ENCODE results near the gene SBNO1. TPM values are rescaled to one million over a fixed set of nuclear protein-coding genes. Genes with fewer than 3 reads are reported as not detected.
"Not testable (repeated sequence)": the region's sequence is repeated elsewhere in the genome, so short reads cannot be mapped to it uniquely, and the experiment has no call there.

SBNO1 gene
- polyA plus RNA-seq, 4 donors = 19.3 to 31.1 (median 30.0) TPM

GRCh38 chr12:123356159-123356670 lies 8.4 kb downstream of the SBNO1 start:
- no peak for DNase-seq (ENCODE audit: low read depth in 4 of 4, low spot score in 3 of 4)

- DNase-seq (ENCODE audit: low read depth in 4 of 4, low spot score in 3 of 4) = no peak
Observed at GRCh38 chr12:123354600-123354999, 10.0 kb downstream of the SBNO1 start.

GRCh38 chr12:123351349-123351748 lies 13.3 kb downstream of the SBNO1 start:
- no peak for DNase-seq (ENCODE audit: low read depth in 4 of 4, low spot score in 3 of 4)

- no peak for DNase-seq (ENCODE audit: low read depth in 4 of 4, low spot score in 3 of 4)
Observed at GRCh38 chr12:123346946-123347345, 17.7 kb downstream of the SBNO1 start.

- DNase-seq (ENCODE audit: low read depth in 4 of 4, low spot score in 3 of 4) = no peak
Observed at GRCh38 chr12:123344086-123344485, 20.6 kb downstream of the SBNO1 start.

GRCh38 chr12:123337070-123337469 lies 27.6 kb downstream of the SBNO1 start:
- DNase-seq (ENCODE audit: low read depth in 4 of 4, low spot score in 3 of 4) = no peak

GRCh38 chr12:123336530-123336929 lies 28.1 kb downstream of the SBNO1 start:
- no peak for DNase-seq (ENCODE audit: low read depth in 4 of 4, low spot score in 3 of 4)

GRCh38 chr12:123335490-123335889 lies 29.2 kb downstream of the SBNO1 start:
- DNase-seq (ENCODE audit: low read depth in 4 of 4, low spot score in 3 of 4) = no peak

GRCh38 chr12:123329799-123330198 lies 34.8 kb downstream of the SBNO1 start:
- DNase-seq (ENCODE audit: low read depth in 4 of 4, low spot score in 3 of 4) = no peak

- no peak for DNase-seq (ENCODE audit: low read depth in 4 of 4, low spot score in 3 of 4)
Observed at GRCh38 chr12:123319826-123320225, 44.8 kb downstream of the SBNO1 start.

GRCh38 chr12:123319273-123319672 lies 45.4 kb downstream of the SBNO1 start:
- DNase-seq (ENCODE audit: low read depth in 4 of 4, low spot score in 3 of 4) = no peak

- not testable (repeated sequence) for DNase-seq (ENCODE audit: low read depth in 4 of 4, low spot score in 3 of 4)
Observed at GRCh38 chr12:123313046-123313445, 51.6 kb downstream of the SBNO1 start.

GRCh38 chr12:123306200-123306599 lies 58.4 kb downstream of the SBNO1 start:
- DNase-seq (ENCODE audit: low read depth in 4 of 4, low spot score in 3 of 4) = no peak

GRCh38 chr12:123305136-123305535 lies 59.5 kb downstream of the SBNO1 start:
- DNase-seq (ENCODE audit: low read depth in 4 of 4, low spot score in 3 of 4) = no peak

GRCh38 chr12:123293178-123293760 lies 71.4 kb downstream of the SBNO1 start:
- no peak for DNase-seq (ENCODE audit: low read depth in 4 of 4, low spot score in 3 of 4)

- DNase-seq (ENCODE audit: low read depth in 4 of 4, low spot score in 3 of 4) = no peak
Observed at GRCh38 chr12:123289911-123290310, 74.7 kb downstream of the SBNO1 start.

GRCh38 chr12:123288751-123289346 lies 75.8 kb downstream of the SBNO1 start:
- DNase-seq (ENCODE audit: low read depth in 4 of 4, low spot score in 3 of 4) = no peak

GRCh38 chr12:123286652-123287373 lies 77.8 kb downstream of the SBNO1 start:
- DNase-seq (ENCODE audit: low read depth in 4 of 4, low spot score in 3 of 4) = no peak

GRCh38 chr12:123284669-123285068 lies 80.0 kb downstream of the SBNO1 start:
- no peak for DNase-seq (ENCODE audit: low read depth in 4 of 4, low spot score in 3 of 4)

GRCh38 chr12:123283461-123283860 lies 81.2 kb downstream of the SBNO1 start:
- no peak for DNase-seq (ENCODE audit: low read depth in 4 of 4, low spot score in 3 of 4)

- no peak for DNase-seq (ENCODE audit: low read depth in 4 of 4, low spot score in 3 of 4)
Observed at GRCh38 chr12:123282111-123282510, 82.5 kb downstream of the SBNO1 start.

- no peak for DNase-seq (ENCODE audit: low read depth in 4 of 4, low spot score in 3 of 4)
Observed at GRCh38 chr12:123280971-123281370, 83.7 kb downstream of the SBNO1 start.

Data from left renal pelvis (tissue), 4 donors.